Measurements from ENCODE around the gene TRAPPC12.

DNA sequence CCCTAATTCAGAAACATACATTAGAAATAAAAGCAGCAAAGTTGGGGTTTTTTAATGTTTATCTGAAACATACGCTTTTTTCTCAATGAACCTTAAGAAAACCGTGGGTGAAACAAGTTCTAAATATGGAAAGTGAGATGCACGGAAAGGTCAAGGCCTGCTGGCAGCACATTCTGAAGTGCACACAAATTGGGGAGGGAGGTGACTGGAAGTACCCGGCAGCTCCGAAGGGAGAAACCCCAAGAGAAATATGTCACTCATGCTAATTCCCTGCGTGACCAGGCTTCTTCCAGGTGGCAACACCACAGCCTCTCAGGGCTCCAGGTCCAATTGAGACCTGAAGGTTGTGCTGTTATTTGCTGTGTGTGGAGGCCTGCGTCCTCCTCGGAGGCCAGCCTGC, 47.4 kb upstream of the TRAPPC12 start:
- TF ChIP-seq CTCF (conservative IDR thresholded peaks at IDR 0.05 in 1 of 2, IDR thresholded peaks at IDR 0.05 in 1 of 2; ENCODE audit: extremely low read depth in 1 of 2, insufficient read depth in 1 of 2, low read depth in 1 of 2, low read length in 2 of 2) (no peak), EZH2 (IDR thresholded peaks at IDR 0.05; ENCODE audit: borderline replicate concordance, low read length) (no peak)
